Neural progenitor cell (in vitro differentiated cells): ENCODE measurements around the gene FAM216B. TPM values are rescaled to one million over a fixed set of nuclear protein-coding genes. Genes with fewer than 3 reads are reported as not detected.

ENCODE experiments used
- DNase-seq: peaks from one replicate; pipeline ENCODE4 v3.0.0-alpha.2; 2016; ENCODE audit warnings: low spot score
- H2AFZ ChIP-seq: fragments of 200-600 bp; sonication (generic); replicated peaks from 2 replicates; pipeline ENCODE4 v1.6.1; 2016; ENCODE audit warnings: antibody characterized with exemption
- H3F3A ChIP-seq: fragments of 200-600 bp; sonication (generic); 2 replicates; pipeline ENCODE4 v1.6.1; 2016; ENCODE audit warnings: antibody characterized with exemption, low read depth
- H3K27ac ChIP-seq: fragments of 200-600 bp; sonication (generic); 2 replicates; pipeline ENCODE4 v1.5.1; 2016; ENCODE audit warnings: mild to moderate bottlenecking
- H3K27me3 ChIP-seq: fragments of 200-600 bp; sonication (generic); 2 replicates; pipeline ENCODE4 v1.6.1; 2016; ENCODE audit warnings: mild to moderate bottlenecking, moderate library complexity
- H3K36me3 ChIP-seq: fragments of 200-600 bp; sonication (generic); 2 replicates; pipeline ENCODE4 v1.5.1; 2016
- H3K4me1 ChIP-seq: fragments of 200-600 bp; sonication (generic); 2 replicates; pipeline ENCODE4 v1.6.1; 2016; ENCODE audit warnings: mixed run types
- H3K4me2 ChIP-seq: fragments of 200-600 bp; sonication (generic); 2 replicates; pipeline ENCODE4 v1.6.1; 2016
- H3K4me3 ChIP-seq: fragments of 200-600 bp; sonication (generic); 2 replicates; pipeline ENCODE4 v1.5.1; 2016
- H3K79me2 ChIP-seq: fragments of 200-600 bp; sonication (generic); 2 replicates; pipeline ENCODE4 v1.6.1; 2016; ENCODE audit warnings: low read depth
- H3K9ac ChIP-seq: fragments of 200-600 bp; sonication (generic); 2 replicates; pipeline ENCODE4 v1.6.1; 2016
- H3K9me3 ChIP-seq: fragments of 200-600 bp; sonication (generic); 2 replicates; pipeline ENCODE4 v1.5.1; 2016; ENCODE audit warnings: low read depth
- H4K20me1 ChIP-seq: fragments of 200-600 bp; sonication (generic); 2 replicates; pipeline ENCODE4 v1.6.1; 2016; ENCODE audit warnings: low read depth
- H3K27ac Mint-ChIP-seq: 3 replicates; pipeline ENCODE4 v1.8.0; 2021; ENCODE audit warnings: mixed read lengths
- H3K27me3 Mint-ChIP-seq: 2 replicates; pipeline ENCODE4 v1.8.0; 2022; ENCODE audit warnings: low read depth, mild to moderate bottlenecking, inconsistent platforms, moderate library complexity, mixed read lengths; ENCODE audit not compliant: insufficient read depth
- H3K36me3 Mint-ChIP-seq: 3 replicates; pipeline ENCODE4 v1.8.0; 2021; ENCODE audit warnings: mixed read lengths
- H3K4me1 Mint-ChIP-seq: 3 replicates; pipeline ENCODE4 v1.8.0; 2021; ENCODE audit warnings: mixed read lengths
- H3K4me3 Mint-ChIP-seq: 3 replicates; pipeline ENCODE4 v1.8.0; 2021; ENCODE audit warnings: mild to moderate bottlenecking, moderate library complexity, mixed read lengths
- H3K9me3 Mint-ChIP-seq: 3 replicates; pipeline ENCODE4 v1.8.0; 2020; ENCODE audit warnings: mixed read lengths
- EZH2 ChIP-seq: fragments of 200-600 bp; sonication (generic); IDR thresholded peaks from 2 replicates; pipeline ENCODE4 v1.6.1; 2017; ENCODE audit warnings: antibody characterized with exemption, mild to moderate bottlenecking, moderate library complexity
- EZH2phosphoT487 ChIP-seq: fragments of 200-600 bp; sonication (generic); IDR thresholded peaks from 2 replicates; pipeline ENCODE4 v1.6.1; 2017; ENCODE audit warnings: antibody characterized with exemption
- total RNA-seq: library from RNA; depleted of rRNA; stranded (reverse); fragments of >200 nt; gene quantifications from 2 replicates; pipeline ENCODE4 v1.2.3, GENCODE V29; 2015; ENCODE audit warnings: low replicate concordance
- TF ChIP-seq, protein P1 (sequence below): fragments of 200-600 bp; sonication (generic); IDR thresholded peaks from 2 replicates; pipeline ENCODE4 v1.5.1; 2017; ENCODE audit warnings: antibody characterized with exemption, mild to moderate bottlenecking

Gene FAM216B
- total RNA-seq, 1 donor from 2014 or later = not detected

DNA sequence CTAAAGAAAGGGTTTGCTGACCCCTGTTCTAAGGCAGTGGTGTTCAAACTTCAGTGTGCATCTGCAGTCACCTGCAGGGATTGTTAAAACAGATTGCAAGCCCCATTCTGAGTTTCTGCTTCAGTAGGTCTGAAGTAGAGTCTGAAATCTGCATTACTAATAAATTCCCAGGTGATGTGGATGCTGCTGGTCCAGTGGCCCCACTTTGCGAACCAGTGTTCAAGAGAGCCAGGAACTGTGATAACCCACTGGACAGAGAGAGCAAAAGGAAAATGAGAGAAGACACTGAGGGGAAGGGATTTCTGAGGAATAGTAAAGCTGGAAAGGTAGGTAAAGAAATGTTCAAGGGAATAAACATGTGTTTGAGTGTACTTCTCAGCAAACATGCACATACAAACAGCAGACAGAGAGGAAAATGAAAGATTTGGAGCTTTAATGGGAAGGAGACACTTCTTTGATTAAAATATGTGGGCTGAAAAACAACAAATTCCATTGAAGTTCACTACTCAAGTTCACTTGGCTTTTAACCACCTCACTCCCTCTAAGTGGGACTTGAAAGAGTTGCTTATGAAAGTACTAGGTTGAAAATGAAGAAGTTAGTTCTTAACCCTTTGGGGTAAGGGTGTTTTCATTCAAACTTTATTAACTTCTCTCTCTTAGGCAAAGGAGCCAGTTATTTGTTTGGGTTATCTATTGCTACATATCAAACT, 26.4 kb upstream of the FAM216B start:
- no peak for DNase-seq
- Histone ChIP-seq H4K20me1 (no peaks in the 10 kb centered on the region), H3K79me2 (no peaks in the 10 kb centered on the region), H3K4me2 (no peak overlapping the region), H3K9ac (no peak overlapping the region), H3K27ac (no peak overlapping the region), H2AFZ (no peak overlapping the region), H3K36me3 (no peaks in the 10 kb centered on the region), H3K4me1 (no peaks in the 10 kb centered on the region), H3K9me3 (no peaks in the 10 kb centered on the region), H3K27me3 (no peaks in the 10 kb centered on the region), H3F3A (no peaks in the 10 kb centered on the region), H3K4me3 (no peak overlapping the region)
- H3K9me3 Mint-ChIP-seq = peaks cover 2% of the 10 kb centered on the region
- TF ChIP-seq, protein P1, sequence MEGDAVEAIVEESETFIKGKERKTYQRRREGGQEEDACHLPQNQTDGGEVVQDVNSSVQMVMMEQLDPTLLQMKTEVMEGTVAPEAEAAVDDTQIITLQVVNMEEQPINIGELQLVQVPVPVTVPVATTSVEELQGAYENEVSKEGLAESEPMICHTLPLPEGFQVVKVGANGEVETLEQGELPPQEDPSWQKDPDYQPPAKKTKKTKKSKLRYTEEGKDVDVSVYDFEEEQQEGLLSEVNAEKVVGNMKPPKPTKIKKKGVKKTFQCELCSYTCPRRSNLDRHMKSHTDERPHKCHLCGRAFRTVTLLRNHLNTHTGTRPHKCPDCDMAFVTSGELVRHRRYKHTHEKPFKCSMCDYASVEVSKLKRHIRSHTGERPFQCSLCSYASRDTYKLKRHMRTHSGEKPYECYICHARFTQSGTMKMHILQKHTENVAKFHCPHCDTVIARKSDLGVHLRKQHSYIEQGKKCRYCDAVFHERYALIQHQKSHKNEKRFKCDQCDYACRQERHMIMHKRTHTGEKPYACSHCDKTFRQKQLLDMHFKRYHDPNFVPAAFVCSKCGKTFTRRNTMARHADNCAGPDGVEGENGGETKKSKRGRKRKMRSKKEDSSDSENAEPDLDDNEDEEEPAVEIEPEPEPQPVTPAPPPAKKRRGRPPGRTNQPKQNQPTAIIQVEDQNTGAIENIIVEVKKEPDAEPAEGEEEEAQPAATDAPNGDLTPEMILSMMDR = no peak
- no peak for TF ChIP-seq EZH2phosphoT487
- no peak for TF ChIP-seq EZH2
- H3K27ac Mint-ChIP-seq = no peak overlapping the region
- H3K36me3 Mint-ChIP-seq = no peaks in the 10 kb centered on the region
- H3K4me3 Mint-ChIP-seq = no peak overlapping the region
- H3K27me3 Mint-ChIP-seq = no peaks in the 10 kb centered on the region
- peaks cover 12% of the 10 kb centered on the region for H3K4me1 Mint-ChIP-seq

DNA sequence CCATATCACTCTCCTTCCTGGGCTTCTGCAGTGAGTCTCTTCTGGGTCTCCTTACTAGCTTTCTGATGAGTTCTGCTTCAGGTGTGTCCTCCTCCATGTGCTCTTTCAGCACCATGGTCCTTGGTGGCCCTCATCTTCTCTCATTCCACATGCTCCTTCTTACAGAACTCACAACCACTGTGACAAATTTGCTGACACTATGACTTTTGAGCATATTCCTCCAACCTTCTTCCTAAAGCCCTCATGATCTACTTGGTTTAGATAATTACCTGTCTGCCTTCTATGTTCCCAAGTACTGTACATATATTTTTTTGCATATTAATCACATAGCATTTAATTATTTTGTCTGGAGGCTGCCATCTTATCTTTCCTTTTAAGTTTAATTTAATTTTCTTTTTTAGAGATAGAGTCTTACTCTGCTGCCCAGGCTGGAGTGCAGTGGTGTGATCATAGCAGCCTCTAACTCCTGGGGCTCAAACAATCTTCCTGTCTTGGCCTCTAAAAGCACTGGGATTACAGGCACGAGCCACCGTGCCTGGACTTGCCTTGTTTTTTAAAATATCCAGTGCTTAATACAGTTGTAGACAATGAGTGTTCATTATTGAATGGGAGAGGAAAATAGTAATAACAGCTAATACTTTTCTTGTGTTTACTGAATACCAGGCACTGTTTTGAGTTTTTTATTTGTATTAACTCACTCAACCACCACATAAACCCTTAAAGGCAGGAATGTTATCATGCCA, 23.5 kb upstream of the FAM216B start:
- Histone ChIP-seq H3K36me3 (no peaks in the 10 kb centered on the region), H3K9me3 (no peaks in the 10 kb centered on the region), H3F3A (no peaks in the 10 kb centered on the region), H3K4me1 (no peaks in the 10 kb centered on the region), H2AFZ (no peak overlapping the region), H3K27ac (no peak overlapping the region), H4K20me1 (no peaks in the 10 kb centered on the region), H3K27me3 (no peaks in the 10 kb centered on the region), H3K4me3 (no peak overlapping the region), H3K9ac (no peak overlapping the region), H3K79me2 (no peaks in the 10 kb centered on the region), H3K4me2 (no peak overlapping the region)
- Mint-ChIP-seq H3K36me3 (no peaks in the 10 kb centered on the region), H3K4me3 (no peak overlapping the region), H3K27me3 (no peaks in the 10 kb centered on the region), H3K4me1 (peaks cover 12% of the 10 kb centered on the region), H3K9me3 (peaks cover 2% of the 10 kb centered on the region), H3K27ac (no peak overlapping the region)
- TF ChIP-seq EZH2phosphoT487 = no peak
- TF ChIP-seq, protein P1 = no peak
- TF ChIP-seq EZH2 = no peak
- DNase-seq = no peak

DNA sequence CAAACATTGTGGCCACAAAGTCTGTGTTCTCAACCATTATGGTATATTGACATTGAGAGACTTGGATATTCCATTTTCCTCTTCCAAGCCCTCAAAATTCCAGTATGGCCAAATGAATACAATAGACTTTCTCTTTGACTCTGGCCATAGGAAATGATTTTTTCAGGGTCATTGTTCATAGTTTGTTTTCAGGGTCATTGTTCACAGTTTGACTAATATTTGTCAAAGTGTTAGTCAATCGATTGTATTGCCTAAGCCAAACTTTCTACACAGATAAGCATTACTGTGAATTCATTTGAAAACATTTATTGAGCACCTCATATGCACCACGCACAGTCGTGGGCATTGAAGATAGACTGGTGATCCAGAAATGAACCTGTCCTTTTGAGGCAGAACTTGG, 22.9 kb upstream of the FAM216B start:
- Histone ChIP-seq H2AFZ (no peak overlapping the region), H3K9ac (no peak overlapping the region), H3K4me1 (no peaks in the 10 kb centered on the region), H3K79me2 (no peaks in the 10 kb centered on the region), H3K27ac (no peak overlapping the region), H4K20me1 (no peaks in the 10 kb centered on the region), H3K4me2 (no peak overlapping the region), H3K27me3 (no peaks in the 10 kb centered on the region), H3K9me3 (no peaks in the 10 kb centered on the region), H3F3A (no peaks in the 10 kb centered on the region), H3K4me3 (no peak overlapping the region), H3K36me3 (no peaks in the 10 kb centered on the region)
- DNase-seq = no peak
- Mint-ChIP-seq H3K9me3 (peaks cover 2% of the 10 kb centered on the region), H3K4me3 (no peak overlapping the region), H3K36me3 (no peaks in the 10 kb centered on the region), H3K27me3 (no peaks in the 10 kb centered on the region), H3K27ac (no peak overlapping the region), H3K4me1 (peaks cover 8% of the 10 kb centered on the region)
- TF ChIP-seq, protein P1 = no peak
- TF ChIP-seq EZH2 (no peak), EZH2phosphoT487 (no peak)
